Suppressor macrophage treated with lipopolysaccharide for 1 hour (primary cell): ENCODE results near the gene YWHAB.
A peak's percentile ranks its signal among the peaks of the same experiment; 100 is the strongest.
"Not testable (repeated sequence)": the region's sequence is repeated elsewhere in the genome, so short reads cannot be mapped to it uniquely, and the experiment has no call there.

Source experiments
- DNase-seq, 3 donors: peaks; one replicate each; pipeline ENCODE4 v3.0.0-alpha.2; 2020 to 2022

The YWHAB gene

DNA sequence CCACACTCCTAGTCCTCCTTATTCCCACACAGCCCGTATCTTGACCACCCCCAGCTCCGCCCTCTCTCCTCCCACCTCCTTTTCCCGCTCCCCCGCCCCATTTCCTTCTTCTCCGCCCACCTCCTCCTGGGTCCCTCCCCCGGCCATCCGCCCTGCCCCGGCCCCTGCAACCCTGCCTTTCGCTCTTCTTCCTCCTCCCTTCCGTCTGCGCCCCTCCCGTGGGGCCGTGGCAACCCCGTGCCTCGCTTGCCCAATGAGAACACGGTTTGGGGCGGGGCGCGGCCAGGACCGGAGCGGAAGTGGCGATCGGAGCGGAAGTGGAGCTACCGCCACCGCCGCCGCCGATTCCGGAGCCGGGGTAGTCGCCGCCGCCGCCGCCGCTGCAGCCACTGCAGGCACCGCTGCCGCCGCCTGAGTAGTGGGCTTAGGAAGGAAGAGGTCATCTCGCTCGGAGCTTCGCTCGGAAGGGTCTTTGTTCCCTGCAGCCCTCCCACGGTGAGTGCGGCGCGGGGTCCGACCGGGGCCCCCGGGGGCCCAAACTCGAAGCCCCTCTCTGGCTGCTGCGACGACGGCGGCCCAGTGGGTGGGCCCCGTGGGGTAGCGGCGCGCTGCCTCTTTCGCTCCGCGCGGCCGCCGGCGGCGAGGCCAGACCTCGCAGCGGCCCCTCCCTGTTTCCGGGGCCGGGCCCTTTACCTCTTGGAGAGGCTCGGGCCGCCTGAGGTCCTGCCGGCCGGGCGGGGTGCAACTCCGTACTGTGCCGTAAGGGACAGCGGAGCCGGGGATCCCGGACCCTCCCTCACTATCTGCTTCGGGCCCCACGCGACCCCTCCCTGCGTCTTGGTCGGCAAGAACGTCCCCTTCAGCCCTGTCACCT lies at the start of gene YWHAB:
Gene YWHAB, plus strand, starts transcription at position 314 of the 874 bp plus-strand sequence. CDS start 15,829 bp downstream, outside the sequence.
- DNase-seq, result peak; percentile 99 to 100 (median 99)

DNA sequence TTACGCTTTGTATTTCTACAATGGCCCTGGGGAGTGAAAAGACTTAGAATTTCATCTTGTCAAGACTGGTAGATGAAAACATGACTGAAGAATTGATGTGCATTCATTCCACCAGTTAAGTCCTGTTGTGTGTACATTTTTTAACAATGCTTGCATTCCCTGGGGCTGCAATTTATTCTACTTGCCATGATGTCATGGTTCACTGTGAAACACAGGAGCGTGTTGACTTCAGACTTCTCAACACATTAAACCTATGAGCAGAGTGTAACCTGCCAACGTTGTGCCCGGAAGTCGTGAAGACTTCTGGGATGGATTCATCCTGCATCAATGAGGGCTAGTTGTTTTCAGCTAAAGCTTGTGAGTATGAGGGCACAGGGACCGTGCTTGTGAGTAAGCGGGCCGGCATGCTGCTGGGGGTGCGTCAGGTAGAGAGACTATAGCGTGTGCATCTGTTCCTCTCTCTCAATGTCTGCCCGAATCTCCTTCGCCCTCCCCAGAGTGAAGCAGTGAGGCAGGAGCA lies 48.8 kb upstream of the YWHAB start:
- no peak for DNase-seq

DNA sequence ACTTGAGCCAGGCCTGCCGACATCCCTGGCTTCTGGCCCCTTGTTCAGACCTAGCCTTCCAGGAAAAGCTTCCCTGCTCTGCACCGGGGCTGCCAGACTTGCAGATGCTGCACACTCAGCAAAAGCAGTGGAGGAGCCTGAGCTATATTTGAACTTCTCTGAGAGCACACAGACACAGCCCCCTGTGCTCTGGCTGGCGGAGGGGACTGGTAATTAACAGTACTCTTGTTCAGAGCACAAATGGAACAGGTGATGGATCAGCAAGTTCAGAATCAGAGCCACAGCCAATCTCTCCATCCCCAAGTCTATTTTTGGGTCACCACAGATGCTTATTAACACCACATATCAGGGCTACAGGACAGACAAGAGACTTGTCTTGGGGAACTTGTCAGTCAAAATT lies 47.6 kb upstream of the YWHAB start:
- DNase-seq, result no peak

DNA sequence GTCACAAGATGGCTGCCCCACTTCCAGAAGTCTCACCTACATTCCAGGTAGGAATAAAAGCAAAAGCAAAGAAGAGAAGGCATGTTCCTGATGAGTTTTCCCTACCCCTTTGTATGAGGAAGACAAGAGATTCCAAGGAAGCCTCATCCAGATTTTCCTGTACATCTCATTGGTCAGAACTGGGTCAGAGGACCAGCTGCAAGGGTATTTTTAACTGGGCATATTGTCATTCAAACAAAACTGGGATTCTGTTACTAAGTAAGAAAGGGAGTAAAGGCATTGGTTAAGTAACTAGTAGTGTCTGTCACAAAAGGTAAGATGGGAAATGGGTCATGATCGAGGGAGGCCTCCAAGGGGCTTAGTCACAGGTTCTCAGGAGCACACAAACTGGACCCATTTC lies 47.0 kb upstream of the YWHAB start:
- DNase-seq, result no peak

DNA sequence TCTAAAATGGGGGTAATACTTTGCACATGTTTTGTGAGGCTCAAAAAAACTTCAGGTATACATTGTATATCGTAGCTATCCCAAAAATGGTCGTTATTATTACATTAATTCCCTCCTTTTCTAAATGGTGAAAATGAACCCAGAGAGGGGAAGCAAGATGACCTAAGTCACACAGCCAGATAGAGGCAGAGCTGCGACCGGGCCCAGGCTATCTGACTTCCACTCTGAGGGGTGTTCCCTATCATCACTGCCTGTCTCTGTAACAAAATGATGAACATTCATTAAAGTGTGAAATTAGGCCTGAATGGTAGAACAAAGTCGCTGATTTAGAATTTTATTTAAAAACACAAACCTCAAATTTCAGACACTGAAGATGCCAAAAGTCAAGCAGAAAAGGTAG lies 46.0 kb upstream of the YWHAB start:
- no peak for DNase-seq

DNA sequence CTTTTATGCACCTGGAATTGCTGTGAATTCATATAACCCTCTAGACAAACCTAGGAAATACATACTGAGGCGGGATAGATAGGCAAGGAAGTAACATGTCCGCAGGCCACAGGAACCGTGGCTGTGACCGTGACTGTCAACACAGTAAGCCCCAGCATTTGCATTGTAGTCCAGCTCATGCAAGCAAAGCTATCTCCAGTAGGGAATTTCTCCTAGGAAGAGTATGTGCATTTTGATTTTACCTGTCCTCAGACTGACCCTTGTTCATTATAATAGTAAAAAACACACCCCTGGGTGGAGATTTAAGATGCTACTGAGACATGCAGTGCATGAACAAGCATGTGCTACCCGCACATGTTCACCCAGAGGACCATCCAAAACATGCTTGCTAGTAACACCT lies 44.7 kb upstream of the YWHAB start:
- no peak for DNase-seq

DNA sequence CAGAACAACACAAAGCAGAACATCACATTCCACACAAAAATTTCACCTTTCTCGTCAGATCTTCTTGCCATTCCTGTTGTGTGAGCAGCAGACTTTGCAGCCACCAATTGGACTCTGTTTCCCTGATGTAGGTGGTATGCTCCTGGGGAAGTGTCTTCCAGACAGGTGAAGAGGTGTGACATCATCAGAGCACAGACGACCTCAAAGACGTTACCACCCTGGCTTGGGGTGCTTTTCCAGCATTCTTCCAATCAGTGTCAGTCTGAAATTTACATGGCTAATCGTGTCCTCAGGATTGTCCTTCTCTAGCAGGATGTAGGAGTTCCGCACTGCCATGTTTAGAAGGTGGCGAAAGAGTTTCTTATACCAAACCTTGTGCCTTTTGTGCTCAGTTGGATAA lies 43.5 kb upstream of the YWHAB start:
- no peak for DNase-seq

DNA sequence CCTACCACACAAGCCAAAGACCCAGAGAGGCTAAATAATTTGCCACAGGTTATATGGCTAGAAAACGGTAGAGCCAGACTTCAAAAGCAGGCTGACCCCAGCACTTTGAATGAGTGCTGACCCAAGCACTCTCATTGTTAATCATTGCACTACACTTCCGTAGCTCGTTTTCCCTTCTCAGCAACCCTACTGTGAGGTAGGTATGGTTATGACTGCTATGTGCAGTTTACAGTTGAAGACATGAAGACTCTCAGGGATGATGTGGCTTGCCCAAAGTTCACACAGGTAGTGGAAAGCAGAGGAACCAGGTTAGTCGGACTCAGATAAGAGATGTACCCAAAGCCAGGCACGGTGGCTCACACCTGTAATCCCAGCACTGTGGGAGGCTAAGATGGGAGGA lies 41.6 kb upstream of the YWHAB start:
- no peak for DNase-seq

DNA sequence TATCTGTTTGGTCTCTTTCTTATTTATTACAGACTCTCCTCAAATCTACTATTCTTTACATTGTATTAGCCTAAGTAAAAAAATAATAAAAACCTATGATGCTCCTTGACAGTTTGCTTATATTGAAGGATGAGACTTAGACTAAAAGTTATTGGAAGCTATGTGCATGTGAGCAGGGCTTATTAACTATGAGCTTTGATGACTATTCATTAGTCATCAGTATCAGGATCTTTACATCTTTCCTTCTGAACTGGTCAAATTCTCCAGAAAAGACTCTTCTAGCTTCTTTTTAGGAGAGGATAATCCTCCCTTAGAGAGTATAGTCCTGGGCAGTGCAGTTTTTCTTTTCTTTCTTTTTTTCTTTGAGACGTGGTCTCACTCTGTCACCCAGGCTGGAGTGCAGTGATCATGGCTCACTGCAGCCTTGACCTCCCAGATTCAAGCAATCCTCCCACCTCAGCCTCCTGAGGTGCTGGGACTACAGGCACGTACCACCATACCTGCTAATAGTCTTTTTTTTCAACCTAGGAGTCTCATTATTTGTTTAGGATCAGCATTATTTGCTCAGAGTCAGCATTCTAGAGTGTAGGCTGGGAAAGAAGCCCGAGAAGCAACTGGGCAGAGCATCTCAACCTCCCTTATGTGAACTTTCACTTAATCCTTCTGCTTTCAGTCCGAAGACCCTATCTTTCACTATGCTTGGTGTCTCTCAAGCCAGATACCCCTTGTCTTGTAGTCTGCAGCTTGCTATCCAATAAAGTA lies 37.1 kb upstream of the YWHAB start:
- no peak for DNase-seq

DNA sequence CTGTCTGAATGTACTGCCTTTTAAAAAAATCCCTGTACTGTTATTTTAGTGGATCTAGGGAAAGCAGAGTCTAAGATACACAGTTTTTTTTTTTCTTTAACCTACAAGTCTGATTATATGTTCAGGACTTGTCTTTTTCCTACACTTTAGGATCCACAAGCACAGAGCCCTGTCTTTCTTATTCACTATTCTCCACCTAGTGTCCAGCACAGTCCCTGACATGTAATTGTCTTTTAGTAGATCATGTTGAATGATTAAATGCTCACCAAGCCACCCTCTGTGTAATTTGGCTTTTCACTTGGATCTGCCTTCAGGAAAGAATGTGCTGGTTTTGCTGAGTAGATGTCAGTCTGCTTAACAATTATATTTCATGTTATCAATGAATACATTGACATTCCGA lies 35.8 kb upstream of the YWHAB start:
- DNase-seq, result no peak

DNA sequence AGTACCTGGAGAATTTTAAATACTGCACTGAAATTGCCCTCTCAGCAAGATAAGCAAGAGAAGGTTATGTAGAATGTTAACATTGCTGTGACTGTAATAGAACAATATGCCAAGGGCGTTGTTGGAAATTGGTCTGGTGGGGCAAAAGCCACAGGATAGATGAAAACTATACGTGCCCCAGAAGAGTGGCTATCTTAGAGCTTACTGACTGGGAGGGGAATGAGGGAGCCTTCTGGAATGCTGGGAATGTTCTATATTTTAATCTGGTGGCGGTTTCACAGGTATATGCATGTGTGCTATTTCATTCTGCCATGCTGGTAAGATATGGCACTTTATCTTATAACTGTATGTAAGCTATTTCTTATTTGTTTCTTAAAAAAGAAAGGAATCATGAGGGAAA lies 35.2 kb upstream of the YWHAB start:
- no peak for DNase-seq

DNA sequence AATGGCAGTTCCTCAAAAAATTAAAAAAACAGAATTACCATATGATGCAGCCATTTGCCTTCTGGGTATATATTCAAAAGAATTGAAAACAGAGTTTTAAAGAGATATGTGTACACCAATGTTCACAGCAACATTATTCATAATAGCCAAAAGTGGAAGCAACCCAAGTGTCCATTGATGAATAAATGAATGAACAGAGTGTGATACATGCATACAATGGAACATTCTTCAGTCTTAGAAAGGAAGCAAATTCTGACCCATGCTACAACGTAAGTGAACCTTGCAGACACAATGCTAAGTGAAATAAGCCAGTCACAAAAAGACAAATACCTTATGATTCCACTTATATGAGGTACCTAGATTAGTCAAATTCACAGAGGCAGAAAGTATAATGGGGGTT lies 34.7 kb upstream of the YWHAB start:
- no peak for DNase-seq

DNA sequence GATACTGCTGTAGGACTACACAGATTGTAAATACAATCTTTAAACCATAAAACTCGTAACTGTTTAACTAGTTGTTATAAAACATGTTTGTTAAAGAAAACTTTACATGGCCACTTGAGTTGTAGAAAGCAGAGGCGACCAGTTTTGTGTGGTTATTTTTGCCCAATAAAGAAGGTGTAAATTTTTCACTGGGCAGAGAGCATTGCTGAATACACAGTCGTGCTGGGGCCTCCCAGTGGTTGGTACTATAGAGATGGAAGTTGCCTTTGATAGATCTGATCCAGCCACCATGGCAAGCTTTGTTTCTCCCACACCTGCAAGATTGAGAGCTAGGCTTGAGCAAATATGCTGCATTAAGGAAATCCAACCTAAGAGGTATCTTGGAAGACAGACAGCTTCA lies 34.0 kb upstream of the YWHAB start:
- DNase-seq, result no peak

DNA sequence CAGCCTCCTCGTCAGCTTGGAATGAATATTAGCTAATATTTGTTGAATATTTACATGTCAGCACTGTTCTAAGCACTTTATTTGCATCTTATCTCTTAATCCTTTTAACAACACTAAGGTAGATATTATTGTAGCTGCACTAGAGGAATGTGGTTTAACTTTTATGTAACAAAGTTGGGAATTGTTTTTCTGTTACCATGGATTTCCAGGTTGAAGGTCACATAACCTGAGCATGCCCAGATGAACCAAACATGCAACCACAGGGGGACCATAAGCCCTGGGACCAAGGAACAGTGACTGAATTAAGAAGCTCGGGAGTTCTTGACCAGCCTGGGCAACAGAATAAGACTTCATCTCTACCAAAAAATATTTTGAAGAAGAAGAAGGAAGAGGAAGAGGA lies 29.1 kb upstream of the YWHAB start:
- no peak for DNase-seq

DNA sequence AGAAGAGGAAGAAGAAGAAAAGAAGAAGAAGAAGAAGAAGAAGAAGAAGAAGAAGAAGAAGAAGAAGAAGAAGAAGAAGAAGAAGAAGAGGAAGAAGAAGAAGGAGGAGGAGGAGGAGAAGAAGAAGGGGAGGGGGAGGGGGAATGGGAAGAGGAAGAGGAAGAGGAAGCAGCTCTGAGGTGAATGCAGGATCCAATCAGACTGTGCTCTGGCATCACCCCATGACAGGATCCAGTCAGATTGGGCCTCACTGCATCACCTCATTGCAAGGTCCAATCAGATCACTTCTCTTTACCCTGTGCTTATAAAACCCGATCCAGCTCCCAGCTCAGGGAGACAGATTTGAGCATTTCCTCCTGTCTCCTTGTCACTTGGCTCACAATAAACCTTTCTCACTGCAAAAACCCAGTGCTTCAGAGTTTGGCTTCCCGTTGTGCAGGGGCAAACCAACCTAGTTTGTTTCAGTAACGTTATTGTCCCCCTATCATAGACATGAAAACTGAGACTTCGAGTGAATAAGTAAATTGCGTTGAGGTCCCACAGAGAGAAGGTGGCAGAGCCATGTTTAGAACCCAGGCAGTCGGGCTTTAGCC lies 28.6 kb upstream of the YWHAB start:
- DNase-seq, result no peak

DNA sequence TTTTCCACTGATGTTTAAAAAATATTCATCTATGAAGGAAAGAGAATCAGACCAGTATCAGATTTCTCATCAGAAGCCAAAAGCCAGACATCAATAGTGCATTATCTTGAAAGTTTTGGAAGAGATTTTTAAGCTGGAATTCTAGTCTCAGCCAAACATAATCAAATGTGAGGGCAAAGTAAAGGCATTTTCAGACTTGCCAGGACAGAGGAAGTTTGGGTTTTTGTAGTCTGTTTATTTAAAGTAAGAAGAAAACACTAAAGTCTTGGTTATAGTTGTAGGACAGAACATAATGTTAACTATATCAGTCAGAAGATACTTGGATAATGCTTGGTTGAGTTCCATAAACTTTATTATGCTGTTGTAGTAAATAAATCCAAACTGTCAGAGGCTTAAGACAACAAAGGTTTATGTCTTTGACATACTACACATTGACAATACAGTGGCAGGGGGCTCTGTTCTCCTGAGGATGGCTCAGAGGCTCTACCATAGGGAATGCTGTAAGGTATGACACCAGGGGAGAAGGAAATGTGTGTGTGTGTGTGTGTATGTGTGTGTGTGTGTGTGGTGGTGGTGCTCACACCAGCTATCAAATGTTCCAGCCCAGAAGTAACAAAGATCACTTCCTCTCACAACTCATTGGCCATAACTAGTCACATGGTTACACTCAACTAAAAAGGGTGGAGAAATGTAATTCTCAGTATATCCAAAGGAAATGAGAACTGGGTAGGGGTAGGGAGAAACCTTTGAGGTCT lies 26.7 kb upstream of the YWHAB start:
- no peak for DNase-seq

DNA sequence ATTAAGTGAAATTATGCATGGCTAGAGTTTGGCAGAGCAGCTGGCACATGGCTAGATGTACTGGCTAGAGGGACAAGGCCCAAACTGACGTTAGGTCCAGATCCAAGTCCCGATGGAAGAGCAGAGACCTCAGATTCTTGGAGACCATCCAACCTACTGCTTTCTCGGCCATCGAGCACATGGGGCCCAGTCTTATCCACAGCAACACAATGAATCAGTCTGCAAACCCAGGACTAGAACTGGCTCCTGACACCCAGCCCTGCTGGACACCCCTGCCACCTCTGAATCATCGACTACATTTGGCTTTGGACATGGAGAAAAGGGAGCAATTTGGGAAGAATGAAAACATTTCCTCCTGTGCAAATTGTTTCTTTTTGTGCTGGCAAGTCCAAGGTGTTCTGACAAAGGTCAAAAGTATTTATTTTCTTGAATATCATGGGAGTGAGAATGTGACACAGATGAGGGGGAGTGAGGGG lies 23.9 kb upstream of the YWHAB start:
- DNase-seq, result no peak

DNA sequence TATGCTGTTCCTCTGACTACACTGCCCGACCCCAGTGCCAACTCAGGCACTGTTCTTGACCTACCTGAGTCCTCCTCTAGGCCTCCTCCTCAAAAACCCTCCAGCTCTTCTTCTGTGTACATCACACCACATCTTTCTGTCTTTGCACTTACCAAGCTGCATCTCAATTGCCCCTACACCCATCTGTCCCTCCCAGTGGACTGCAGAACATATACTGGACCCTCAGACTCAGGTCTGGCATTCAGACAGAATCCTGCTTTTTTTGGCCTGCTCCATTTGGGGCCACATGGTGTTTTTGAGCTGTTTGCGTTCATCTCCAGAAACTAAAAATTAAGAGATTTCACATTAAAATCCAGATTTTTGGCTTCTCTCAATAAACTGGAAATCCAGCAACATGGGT lies 23.2 kb upstream of the YWHAB start:
- DNase-seq, result no peak

DNA sequence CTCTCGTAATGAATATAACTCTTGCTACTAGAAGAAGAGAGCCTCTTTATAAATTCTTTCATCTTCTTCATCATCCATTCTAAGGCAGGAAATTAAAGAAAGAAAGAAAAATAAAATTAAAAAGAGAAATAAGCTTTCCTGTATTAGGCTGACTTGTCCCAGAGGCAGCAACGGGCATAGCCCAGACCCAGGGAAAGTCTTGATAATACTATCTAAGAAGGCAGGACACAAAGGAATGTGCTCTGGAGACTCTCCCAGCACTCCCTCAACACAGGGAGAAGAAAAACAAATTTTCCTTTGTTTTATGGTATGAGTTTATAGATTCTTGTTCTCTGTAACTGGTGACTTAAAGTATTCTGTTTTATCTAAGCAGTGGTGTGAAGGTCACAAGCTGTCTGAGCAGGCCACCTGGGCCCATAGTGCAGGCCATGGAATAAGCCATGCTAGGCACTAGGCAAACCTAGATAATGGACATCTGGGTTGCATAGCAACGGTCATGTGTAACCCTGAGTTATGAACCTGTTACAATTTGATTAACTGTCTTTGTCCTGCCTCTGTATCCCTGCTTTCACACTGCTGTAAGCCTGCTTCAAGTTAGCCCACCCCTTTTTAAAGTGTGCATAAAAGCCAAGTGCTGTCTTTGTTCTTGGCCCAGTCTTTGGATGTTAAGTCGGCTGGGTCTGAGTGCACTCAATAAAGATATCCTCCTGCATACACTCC lies 22.0 kb upstream of the YWHAB start:
- not testable (repeated sequence) for DNase-seq

DNA sequence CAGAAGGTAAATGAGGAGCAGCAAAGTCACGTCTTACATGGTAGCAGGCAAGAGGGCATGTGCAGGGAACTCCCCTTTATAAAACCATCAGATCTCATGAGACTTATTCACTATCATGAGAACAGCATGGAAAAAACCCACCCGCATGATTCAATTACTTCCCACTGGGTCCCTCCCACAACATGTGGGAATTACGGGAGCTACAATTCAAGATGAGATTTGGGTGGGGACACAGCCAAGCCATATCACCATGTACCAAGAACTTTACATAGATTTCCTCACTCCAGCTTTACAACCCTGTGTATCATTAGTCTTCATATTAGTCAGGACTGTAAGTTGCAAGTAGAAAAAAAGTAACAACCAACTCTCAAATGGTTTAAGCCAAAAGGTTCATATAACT lies 21.0 kb upstream of the YWHAB start:
- peak; percentile 54 to 69 (median 55) for DNase-seq

DNA sequence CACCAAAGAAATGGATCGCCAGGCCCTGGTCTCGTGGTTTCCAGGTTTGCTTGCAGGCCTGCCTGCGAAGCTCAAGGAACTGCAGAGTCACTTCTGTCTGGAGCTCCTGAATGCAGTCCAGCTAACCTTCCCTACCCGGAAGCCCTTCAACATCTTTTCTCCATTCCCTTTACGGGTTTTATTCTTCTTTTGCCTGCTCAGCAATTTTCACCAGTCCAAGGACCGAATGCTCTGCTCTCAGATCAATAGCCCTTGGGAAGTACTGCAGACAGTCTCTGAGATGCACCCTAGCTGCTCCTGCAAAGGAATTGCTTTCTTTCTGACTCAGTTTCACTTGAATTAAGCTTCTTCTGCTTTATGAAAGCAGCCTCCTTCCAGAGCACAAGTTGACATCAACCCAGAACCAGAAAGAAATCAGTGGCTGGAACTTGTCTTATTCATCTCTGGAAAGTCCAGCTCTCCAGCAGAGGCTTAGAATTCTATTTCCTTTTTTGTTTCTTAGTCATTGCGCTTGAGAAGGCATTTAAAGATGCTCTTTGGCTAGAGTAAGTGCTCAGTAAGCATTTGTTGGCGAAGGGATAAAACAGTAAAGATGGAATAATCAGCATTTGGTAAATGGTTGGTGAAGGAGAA lies 18.7 kb upstream of the YWHAB start:
- DNase-seq, result peak; percentile 83 to 97 (median 94)

DNA sequence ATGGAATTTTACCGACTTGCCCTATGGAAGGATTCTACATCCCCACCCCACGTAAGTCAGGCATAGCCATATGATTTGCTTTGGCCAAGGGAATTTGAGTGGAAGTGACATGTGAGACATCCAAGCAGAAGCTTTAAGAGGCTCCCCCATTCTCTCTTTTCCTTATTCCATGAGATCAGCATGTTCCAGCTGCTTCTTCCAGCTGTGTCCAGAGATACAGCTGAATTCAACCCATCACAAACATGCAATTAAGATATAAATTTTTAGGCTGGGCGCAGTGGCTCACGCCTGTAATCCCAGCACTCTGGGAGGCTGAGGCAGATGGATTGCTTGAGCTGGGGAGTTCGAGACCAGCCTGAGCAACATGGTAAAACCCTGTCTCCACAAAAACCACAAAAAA lies 16.0 kb upstream of the YWHAB start:
- DNase-seq, result no peak
